Fibroblast of the conjunctiva (primary cell): ENCODE results near the gene HDGF.
A peak's percentile ranks its signal among the peaks of the same experiment; 100 is the strongest.
"Not testable (repeated sequence)": the region's sequence is repeated elsewhere in the genome, so short reads cannot be mapped to it uniquely, and the experiment has no call there.

ENCODE experiments used
- DNase-seq: peaks from one replicate; pipeline ENCODE4 v3.0.0-alpha.2; 2010; ENCODE audit warnings: low read depth

Gene HDGF

GRCh38 chr1:156767101-156767878, 15.8 kb upstream of the HDGF start, which contains the start of gene PRCC:
PRCC (plus strand) TSS chr1:156767535; CDS start chr1:156767772, 237 bp downstream.
- peak; percentile 100 for DNase-seq

- no peak for DNase-seq
Observed at GRCh38 chr1:156766298-156767100, 15.0 kb upstream of the HDGF start.

- DNase-seq = no peak
Observed at GRCh38 chr1:156765666-156766065, 14.2 kb upstream of the HDGF start.

- not testable (repeated sequence) for DNase-seq
Observed at GRCh38 chr1:156765136-156765535, 13.7 kb upstream of the HDGF start.

GRCh38 chr1:156760796-156761104, 9.3 kb upstream of the HDGF start:
- DNase-seq = no peak

- no peak for DNase-seq
Observed at GRCh38 chr1:156760092-156760795, 8.8 kb upstream of the HDGF start.

- DNase-seq = not testable (repeated sequence)
Observed at GRCh38 chr1:156757572-156758253, 6.2 kb upstream of the HDGF start.

- DNase-seq = no peak
Observed at GRCh38 chr1:156756355-156756754, 4.9 kb upstream of the HDGF start.

GRCh38 chr1:156755527-156755950, 4.1 kb upstream of the HDGF start:
- no peak for DNase-seq

- no peak for DNase-seq
Observed at GRCh38 chr1:156754219-156754618, 2.7 kb upstream of the HDGF start.

GRCh38 chr1:156752843-156753482, 1.5 kb upstream of the HDGF start:
- no peak for DNase-seq

GRCh38 chr1:156751757-156752481, 444 bp upstream of the HDGF start:
- DNase-seq = peak; percentile 96

- DNase-seq = no peak
Observed at GRCh38 chr1:156750711-156751450, 594 bp downstream of the HDGF start.

- no peak for DNase-seq
Observed at GRCh38 chr1:156750191-156750672, 1.2 kb downstream of the HDGF start.

- DNase-seq = no peak
Observed at GRCh38 chr1:156749419-156750118, 1.9 kb downstream of the HDGF start.

- no peak for DNase-seq
Observed at GRCh38 chr1:156748670-156749418, 2.6 kb downstream of the HDGF start.

- DNase-seq = no peak
Observed at GRCh38 chr1:156747742-156748669, 3.5 kb downstream of the HDGF start.
